ENCODE data around the gene SAXO1. TPM values are rescaled to one million over a fixed set of nuclear protein-coding genes. Genes with fewer than 3 reads are reported as not detected.

The SAXO1 gene
- total RNA-seq, 2 donors from 2014 or later: not detected

DNA sequence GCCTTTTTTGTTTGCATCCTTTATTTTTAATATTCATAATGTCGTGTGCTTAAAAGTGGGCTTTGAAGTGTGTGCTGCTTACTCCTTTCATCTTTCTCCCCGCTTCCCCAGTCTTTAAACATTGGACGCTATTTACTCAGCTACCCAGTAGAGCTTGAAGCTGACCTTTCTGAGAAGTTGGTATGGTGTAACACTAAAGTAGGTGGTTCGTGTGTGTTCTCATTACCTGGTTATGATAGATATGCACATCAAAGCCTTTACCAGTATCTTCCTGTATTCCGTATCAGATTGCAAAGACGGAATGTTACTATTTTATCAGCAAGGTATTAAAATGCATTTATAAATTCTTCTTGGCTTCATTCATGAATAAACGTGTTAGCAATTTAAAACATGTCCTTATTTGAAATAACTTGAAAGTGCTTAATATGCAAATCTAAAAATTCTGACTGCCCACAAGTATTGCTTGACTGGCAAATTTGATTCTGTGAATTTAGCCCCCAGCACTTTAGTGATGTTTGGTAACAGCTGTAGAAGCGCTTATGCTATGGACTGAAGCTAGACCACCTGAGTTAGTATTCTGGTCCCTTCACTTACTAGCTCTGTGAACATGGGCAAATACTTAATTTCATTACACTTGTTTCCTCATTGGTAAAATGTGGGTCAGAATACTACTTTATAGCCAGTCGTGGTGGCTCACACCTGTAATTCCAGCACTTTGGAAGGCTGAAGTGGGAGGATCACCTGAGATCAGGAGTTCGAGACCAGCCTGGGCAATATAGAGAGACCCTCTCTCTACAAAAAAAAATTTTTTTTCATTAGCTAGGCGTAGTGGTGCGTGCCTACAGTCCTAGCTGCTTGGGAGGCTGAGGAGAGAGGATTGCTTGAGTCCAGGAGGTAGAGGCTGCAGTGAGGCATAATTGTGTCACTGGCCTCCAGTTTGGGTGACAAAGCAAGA, 17.9 kb upstream of the SAXO1 start:
- no peak overlapping the region for H3K27ac ChIP-seq
- intact Hi-C loops (cut with DNase I): no loop called here
- TF ChIP-seq, protein P1, sequence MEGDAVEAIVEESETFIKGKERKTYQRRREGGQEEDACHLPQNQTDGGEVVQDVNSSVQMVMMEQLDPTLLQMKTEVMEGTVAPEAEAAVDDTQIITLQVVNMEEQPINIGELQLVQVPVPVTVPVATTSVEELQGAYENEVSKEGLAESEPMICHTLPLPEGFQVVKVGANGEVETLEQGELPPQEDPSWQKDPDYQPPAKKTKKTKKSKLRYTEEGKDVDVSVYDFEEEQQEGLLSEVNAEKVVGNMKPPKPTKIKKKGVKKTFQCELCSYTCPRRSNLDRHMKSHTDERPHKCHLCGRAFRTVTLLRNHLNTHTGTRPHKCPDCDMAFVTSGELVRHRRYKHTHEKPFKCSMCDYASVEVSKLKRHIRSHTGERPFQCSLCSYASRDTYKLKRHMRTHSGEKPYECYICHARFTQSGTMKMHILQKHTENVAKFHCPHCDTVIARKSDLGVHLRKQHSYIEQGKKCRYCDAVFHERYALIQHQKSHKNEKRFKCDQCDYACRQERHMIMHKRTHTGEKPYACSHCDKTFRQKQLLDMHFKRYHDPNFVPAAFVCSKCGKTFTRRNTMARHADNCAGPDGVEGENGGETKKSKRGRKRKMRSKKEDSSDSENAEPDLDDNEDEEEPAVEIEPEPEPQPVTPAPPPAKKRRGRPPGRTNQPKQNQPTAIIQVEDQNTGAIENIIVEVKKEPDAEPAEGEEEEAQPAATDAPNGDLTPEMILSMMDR (IDR thresholded peaks at IDR 0.05): no peak
- TF ChIP-seq POLR2A (IDR thresholded peaks at IDR 0.05): no peak
- no peaks in the 10 kb centered on the region for H3K9me3 ChIP-seq
- ATAC-seq: no peak
- peak overlapping the region in 1 of 2 donors; percentile 98 for H3K4me3 ChIP-seq
- H3K27me3 ChIP-seq: no peaks in the 10 kb centered on the region
- H3K4me1 ChIP-seq: peaks cover 31% of the 10 kb centered on the region
- WGBS, 2 donors: 53 to 56% methylated on average over 12 of the region's 12 CpGs
- no peaks in the 10 kb centered on the region for H3K36me3 ChIP-seq (replicated peaks in 1 of 2; ENCODE audit: insufficient read depth in 1 of 2, low read depth in 2 of 2)
- no peak for DNase-seq

DNA sequence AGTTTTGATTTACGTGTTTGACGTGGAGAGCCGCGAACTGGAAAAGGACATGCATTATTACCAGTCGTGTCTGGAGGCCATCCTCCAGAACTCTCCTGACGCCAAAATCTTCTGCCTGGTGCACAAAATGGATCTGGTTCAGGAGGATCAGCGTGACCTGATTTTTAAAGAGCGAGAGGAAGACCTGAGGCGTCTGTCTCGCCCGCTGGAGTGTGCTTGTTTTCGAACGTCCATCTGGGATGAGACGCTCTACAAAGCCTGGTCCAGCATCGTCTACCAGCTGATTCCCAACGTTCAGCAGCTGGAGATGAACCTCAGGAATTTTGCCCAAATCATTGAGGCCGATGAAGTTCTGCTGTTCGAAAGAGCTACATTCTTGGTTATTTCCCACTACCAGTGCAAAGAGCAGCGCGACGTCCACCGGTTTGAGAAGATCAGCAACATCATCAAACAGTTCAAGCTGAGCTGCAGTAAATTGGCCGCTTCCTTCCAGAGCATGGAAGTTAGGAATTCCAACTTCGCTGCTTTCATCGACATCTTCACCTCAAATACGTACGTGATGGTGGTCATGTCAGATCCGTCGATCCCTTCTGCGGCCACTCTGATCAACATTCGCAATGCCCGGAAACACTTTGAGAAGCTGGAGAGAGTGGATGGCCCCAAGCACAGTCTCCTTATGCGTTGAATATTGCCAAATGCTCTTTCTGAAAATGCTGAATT, 17.1 kb upstream of the SAXO1 start:
- TF ChIP-seq, protein P1 (IDR thresholded peaks at IDR 0.05): no peak
- no peak for TF ChIP-seq POLR2A (IDR thresholded peaks at IDR 0.05)
- intact Hi-C loops (cut with DNase I): no loop called here
- H3K27me3 ChIP-seq: no peaks in the 10 kb centered on the region
- H3K9me3 ChIP-seq: no peaks in the 10 kb centered on the region
- H3K4me1 ChIP-seq: peaks cover 31% of the 10 kb centered on the region
- H3K36me3 ChIP-seq (replicated peaks in 1 of 2; ENCODE audit: insufficient read depth in 1 of 2, low read depth in 2 of 2): no peaks in the 10 kb centered on the region
- peak overlapping the region; percentile 68 to 98 for H3K4me3 ChIP-seq
- DNase-seq: peak in 1 of 4 donors; percentile 11
- H3K27ac ChIP-seq: peak overlapping the region; percentile 71 to 96 (median 86)
- no peak for ATAC-seq
- WGBS, 2 donors: 5 to 7% methylated on average over 25 to 33 of the region's 33 CpGs

DNA sequence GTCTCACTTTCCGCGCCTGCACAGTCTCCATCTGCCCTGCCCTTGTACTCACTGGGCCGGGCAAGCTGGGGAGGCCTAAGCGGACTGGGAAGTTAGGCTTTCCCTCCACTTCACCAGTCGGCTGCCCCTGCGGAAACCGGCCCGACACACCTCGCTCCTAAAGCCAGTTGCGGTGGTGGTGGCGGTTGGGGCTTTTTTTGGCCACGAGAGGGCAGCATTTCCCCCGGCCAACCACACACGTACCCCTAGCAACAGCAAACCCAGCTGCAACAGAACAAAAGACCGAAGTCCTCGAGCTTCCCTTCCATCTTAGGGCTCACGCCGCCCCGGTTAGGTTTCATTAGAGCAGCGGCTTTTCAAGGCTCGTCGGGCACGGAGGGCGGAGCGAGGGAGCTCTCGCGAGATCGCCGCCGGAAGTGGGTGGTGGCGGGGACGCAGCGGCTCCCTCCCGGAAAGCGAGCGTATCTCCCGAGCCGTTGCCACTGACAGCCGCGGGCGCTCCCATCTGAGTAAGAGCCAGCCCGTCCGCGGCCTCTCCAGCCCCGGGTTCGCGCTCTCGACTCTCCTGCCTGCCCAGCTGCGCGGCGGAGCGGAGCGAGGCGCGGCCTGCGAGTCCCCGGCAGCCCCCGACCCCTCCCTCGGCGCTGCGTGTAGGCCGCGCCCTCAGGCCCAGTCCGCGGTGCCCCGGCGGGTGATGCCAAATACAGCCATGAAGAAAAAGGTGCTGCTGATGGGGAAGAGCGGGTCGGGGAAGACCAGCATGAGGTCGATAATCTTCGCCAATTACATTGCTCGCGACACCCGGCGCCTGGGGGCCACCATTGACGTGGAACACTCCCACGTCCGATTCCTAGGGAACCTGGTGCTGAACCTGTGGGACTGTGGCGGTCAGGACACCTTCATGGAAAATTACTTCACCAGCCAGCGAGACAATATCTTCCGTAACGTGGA, 16.2 kb upstream of the SAXO1 start, which contains the start of gene RRAGA:
Gene RRAGA, plus strand, starts transcription at position 462 of the 951 bp plus-strand sequence. Its CDS starts 233 bp downstream, at position 695.
- TF ChIP-seq POLR2A (IDR thresholded peaks at IDR 0.05): peak; percentile 86 to 97 (median 96)
- TF ChIP-seq, protein P1 (IDR thresholded peaks at IDR 0.05): peak; percentile 76 to 97 (median 87)
- ATAC-seq: peak; percentile 97
- H3K4me3 ChIP-seq: peak within 1 kb of the TSS; percentile 68 to 98
- 0 to 1% methylated on average over 23 to 82 of the region's 82 CpGs for WGBS, 2 donors
- H3K4me1 ChIP-seq: peaks cover 31% of the 10 kb centered on the region
- no peaks in the 10 kb centered on the region for H3K36me3 ChIP-seq (replicated peaks in 1 of 2; ENCODE audit: insufficient read depth in 1 of 2, low read depth in 2 of 2)
- no peaks in the 10 kb centered on the region for H3K27me3 ChIP-seq
- DNase-seq: peak; percentile 94 to 96 (median 95)
- H3K27ac ChIP-seq: peak within 1 kb of the TSS; percentile 71 to 96 (median 86)
- intact Hi-C loops (cut with DNase I): no loop called here
- H3K9me3 ChIP-seq: no peaks in the 10 kb centered on the region

DNA sequence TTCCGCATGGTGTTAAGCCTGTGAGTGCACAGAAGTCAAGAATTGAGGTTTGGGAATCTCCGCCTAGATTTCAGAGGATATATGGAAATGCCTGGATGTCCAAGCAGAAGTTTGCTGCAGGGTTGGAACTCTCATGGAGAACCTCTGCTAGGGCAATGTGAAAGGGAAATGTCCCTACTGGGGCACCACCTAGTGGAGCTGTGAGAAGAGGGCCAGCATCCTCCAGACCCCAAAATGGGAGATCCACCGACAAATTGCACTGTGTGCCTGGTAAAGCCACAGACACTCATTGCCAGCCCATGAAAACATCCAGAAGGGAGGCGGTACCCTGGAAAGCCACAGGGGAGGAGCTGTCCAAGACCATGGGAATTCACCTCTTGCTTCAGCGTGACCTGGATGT, 3.6 kb upstream of the SAXO1 start:
- Histone ChIP-seq H3K27me3 (no peaks in the 10 kb centered on the region), H3K9me3 (no peaks in the 10 kb centered on the region), H3K4me1 (no peaks in the 10 kb centered on the region), H3K27ac (no peak overlapping the region), H3K4me3 (no peak overlapping the region), H3K36me3 (replicated peaks in 1 of 2; ENCODE audit: insufficient read depth in 1 of 2, low read depth in 2 of 2) (no peaks in the 10 kb centered on the region)
- WGBS, 2 donors: 98 to 100% methylated on average over 5 of the region's 5 CpGs
- DNase-seq (no peak), ATAC-seq (no peak)
- intact Hi-C loops (cut with DNase I): no loop called here
- TF ChIP-seq POLR2A (IDR thresholded peaks at IDR 0.05): no peak
- TF ChIP-seq, protein P1 (IDR thresholded peaks at IDR 0.05): no peak

Data from body of pancreas (tissue), 4 donors.